NCI-H146 treated with DMSO at 0.1 percent for 48 hours (cell line): Measurements from ENCODE around the gene CFLAR.
"Not testable (repeated sequence)": the region's sequence is repeated elsewhere in the genome, so short reads cannot be mapped to it uniquely, and the experiment has no call there.

Source experiments
- DNase-seq: peaks from one replicate; lab custom pipeline; 2025; ENCODE audit not compliant: unreplicated experiment; lab: John Stamatoyannopoulos, UW

CFLAR gene

GRCh38 chr2:201174687-201175086, 58.7 kb downstream of the CFLAR start:
- no peak for DNase-seq

GRCh38 chr2:201176081-201176481, 60.1 kb downstream of the CFLAR start:
- DNase-seq: no peak

DNA sequence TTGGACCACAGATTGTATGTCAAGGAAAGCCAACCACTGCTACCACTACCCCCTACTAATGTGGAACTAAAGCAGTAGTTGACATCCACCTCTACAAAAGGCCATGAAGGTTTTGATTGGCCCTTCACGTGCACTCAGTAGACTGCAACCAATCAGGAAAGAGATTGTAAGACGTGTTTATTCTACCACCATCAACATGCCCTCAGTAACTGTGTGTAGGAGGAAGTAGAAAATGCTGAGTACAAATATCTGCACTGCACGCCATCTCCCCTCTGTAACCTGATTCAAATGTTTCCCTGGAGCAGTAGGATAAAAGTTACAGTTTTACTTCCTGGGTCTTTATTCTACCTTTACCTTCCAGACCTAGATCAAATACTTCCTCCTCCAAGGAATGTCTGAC, 64.0 kb downstream of the CFLAR start:
- DNase-seq: no peak

GRCh38 chr2:201182650-201183364, 66.8 kb downstream of the CFLAR start, which contains the start of gene CASP10:
TSS of gene CASP10 (plus strand) at chr2:201183141. CDS start at chr2:201185778, 2,637 bp downstream.
- no peak for DNase-seq

GRCh38 chr2:201183365-201183727, 67.4 kb downstream of the CFLAR start:
- no peak for DNase-seq

- DNase-seq: not testable (repeated sequence)
These were observed 67.9 kb downstream of the CFLAR start for GRCh38 chr2:201183835-201184234.

- not testable (repeated sequence) for DNase-seq
These were observed 68.3 kb downstream of the CFLAR start for GRCh38 chr2:201184248-201184647.

- DNase-seq: no peak
These were observed 69.9 kb downstream of the CFLAR start for GRCh38 chr2:201185863-201186262.

- no peak for DNase-seq
These were observed 71.0 kb downstream of the CFLAR start for GRCh38 chr2:201186982-201187381.

DNA sequence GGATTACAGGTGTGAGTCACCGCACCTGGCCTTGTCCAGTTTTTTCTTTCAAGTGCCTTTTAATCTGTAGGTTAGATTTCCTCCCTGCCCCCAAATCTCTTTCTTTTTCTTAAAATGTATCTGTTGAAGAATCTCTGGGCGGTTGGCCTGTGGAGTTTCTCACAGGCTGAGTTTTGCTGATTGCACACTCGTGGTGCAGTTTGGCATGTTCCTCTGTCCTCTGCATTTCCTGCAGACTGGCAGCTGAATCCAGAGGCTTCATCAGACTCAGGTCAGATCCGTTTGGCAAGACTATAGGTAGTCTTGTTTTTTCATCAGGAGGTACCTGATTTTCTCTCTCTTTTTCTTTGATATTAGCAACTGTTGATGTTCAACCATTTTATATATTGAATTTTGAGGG, 72.5 kb downstream of the CFLAR start:
- DNase-seq: no peak

DNA sequence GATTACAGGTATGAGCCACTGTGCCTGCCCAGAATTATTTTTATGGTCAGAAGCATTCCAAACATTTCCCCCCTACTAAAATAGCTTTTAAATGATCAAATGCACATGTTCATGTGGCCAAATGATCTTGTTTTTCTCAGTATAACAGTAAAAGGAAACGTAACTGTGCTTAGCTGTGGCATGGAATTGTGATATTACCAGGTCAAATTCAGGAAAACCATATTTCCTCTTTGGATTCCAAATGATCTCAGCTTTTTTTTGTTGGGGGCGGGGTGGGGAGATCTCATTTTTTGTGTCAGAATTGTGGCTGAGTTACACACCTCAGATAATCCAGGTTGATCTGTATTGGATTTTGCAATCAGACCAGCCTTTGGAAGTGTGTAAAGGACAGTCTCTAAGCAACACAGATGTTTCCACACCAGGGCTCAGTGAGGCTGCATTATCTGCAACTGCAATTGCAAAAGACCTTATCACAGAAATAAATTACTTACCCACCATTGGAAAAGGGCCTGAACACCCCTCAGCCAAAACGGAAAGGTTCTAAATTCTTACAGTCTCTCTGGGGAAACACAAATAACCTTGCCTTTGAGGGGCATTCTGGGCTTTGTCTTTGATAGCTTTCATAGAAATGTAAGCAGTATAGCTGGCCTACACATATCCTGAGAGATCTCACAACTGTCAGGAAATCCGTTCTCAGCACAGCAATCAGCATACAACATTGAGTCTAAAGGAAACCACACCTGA, 75.3 kb downstream of the CFLAR start:
- DNase-seq: no peak

DNA sequence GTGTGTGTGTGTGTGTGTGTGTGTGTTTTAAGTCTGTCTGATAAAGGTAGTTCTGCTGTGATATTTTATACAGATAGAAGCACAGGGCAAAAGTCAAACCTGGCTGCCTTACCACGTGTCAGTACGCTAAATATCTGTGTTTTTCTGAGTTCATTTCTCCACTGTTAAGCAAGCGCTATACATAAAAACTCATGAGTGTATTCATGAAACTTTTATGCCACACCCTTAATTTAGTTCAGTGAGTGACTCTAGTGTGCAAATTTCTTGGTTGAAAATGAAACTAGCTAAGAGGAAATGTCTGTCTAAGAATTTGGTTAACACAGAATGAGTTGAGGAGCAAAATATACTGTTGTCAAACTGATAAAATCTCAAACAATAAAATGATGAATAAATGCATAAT, 78.1 kb downstream of the CFLAR start:
- DNase-seq: no peak

GRCh38 chr2:201195331-201195730, 79.4 kb downstream of the CFLAR start:
- no peak for DNase-seq

DNA sequence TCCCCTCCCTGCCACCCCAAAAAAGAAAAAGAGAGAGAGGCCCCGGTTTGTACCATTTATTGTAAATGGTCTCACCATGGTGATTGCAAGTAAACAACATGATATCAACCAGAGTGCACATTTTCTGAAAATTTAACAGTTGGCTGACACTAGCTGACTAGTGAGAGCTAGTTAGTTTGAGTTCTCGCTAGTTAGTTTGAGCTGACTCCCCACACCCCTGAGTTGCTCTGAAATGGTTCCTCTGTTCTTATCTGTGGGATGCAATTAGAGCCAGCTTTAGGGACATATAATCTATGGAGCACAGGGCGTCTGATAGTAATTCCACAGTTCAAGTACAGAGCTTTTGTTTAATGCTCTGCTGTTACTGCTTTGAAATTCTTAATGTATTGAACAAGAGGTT, 80.0 kb downstream of the CFLAR start:
- no peak for DNase-seq

- DNase-seq: no peak
These were observed 80.8 kb downstream of the CFLAR start for GRCh38 chr2:201196803-201197202.

DNA sequence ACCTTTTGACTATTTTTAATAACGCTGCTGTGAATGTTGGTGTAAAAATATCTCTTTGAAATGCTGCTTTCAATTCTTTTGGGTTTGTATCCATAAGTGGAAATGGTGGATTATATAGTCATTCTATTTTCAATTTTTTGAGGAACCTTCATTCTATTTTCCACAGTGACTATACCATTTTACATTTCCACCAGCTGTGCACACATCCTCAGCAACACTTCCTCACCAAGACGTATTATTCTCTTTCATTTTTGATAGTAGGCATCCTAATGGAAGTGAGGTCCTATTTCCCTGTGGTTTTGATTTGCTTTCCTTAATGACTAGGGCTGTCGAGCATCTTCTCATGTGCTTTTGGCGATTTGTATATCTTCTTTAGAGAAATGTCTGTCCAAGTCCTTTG, 81.8 kb downstream of the CFLAR start:
- no peak for DNase-seq

DNA sequence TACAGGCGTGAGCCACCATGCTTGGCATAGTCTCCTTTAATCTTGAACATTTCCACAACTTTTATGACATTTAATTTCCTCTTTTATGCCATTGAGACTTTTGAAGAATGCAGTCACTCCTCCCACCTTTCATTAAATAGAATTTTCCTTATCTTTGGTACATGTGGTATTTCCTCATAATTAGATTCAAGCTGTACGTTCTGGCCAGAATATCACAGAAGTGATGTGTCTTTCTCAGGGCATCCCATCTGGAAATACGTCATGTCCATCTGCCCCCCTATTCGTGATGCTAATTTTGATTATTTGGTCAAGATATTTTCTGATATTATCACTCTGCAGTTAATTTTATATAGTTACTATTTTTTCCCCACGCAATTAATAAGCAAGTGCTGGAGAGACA, 83.9 kb downstream of the CFLAR start:
- DNase-seq: no peak

DNA sequence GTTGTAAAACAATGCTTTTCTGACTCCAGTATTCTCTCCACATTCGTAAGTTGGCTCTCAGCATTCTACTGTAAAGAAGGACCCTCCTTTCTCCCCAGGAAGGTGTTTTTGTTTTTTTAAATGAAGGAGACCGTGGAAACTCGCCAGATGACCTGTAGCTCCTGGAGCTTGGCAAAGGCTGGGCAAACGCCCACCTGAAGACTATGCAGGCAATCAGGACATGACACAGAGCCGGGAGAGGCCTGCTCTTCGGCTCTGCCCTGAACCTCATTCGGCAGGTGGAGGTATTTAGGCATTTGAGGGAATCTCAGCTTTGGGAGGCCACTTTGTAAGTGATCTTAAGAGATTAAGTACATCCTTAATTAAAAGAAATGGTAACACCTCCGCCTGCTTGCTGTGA, 84.4 kb downstream of the CFLAR start:
- DNase-seq: no peak

- DNase-seq: no peak
These were observed 85.4 kb downstream of the CFLAR start for GRCh38 chr2:201201371-201201770.

- DNase-seq: peak; percentile 4
These were observed 88.1 kb downstream of the CFLAR start for GRCh38 chr2:201203916-201204654.

GRCh38 chr2:201204655-201205514, 88.9 kb downstream of the CFLAR start:
- DNase-seq: no peak
